Effector memory CD4-positive, alpha-beta T cell (primary cell): ENCODE measurements around the gene IGHMBP2.

ENCODE experiments used
- DNase-seq, 3 donors: peaks; one replicate each; pipeline ENCODE4 v3.0.0-alpha.2; 2020
- H3K27ac ChIP-seq: 2 replicates; pipeline ENCODE4 v1.7.0; 2013; ENCODE audit warnings: mild to moderate bottlenecking, low read length, moderate library complexity; ENCODE audit not compliant: insufficient read depth, poor library complexity, severe bottlenecking
- H3K27me3 ChIP-seq: replicated peaks from 2 replicates; pipeline ENCODE4 v1.7.0; 2013; ENCODE audit warnings: mild to moderate bottlenecking, low read length; ENCODE audit not compliant: insufficient read depth, control insufficient read depth, poor library complexity, severe bottlenecking
- H3K36me3 ChIP-seq: 2 replicates; pipeline ENCODE4 v1.7.0; 2013; ENCODE audit warnings: mild to moderate bottlenecking, low read length, moderate library complexity; ENCODE audit not compliant: control insufficient read depth, insufficient read depth
- H3K4me1 ChIP-seq: 2 replicates; pipeline ENCODE4 v1.7.0; 2013; ENCODE audit warnings: low read length, mild to moderate bottlenecking; ENCODE audit not compliant: control insufficient read depth, insufficient read depth, poor library complexity, severe bottlenecking
- H3K4me3 ChIP-seq: 2 replicates; pipeline ENCODE4 v1.7.0; 2013; ENCODE audit warnings: low read length, low read depth, mild to moderate bottlenecking; ENCODE audit not compliant: insufficient read depth, poor library complexity, severe bottlenecking
- H3K9me3 ChIP-seq: 2 replicates; pipeline ENCODE4 v1.7.0; 2013; ENCODE audit warnings: mild to moderate bottlenecking, low read length, moderate library complexity; ENCODE audit not compliant: control insufficient read depth

The IGHMBP2 gene

DNA sequence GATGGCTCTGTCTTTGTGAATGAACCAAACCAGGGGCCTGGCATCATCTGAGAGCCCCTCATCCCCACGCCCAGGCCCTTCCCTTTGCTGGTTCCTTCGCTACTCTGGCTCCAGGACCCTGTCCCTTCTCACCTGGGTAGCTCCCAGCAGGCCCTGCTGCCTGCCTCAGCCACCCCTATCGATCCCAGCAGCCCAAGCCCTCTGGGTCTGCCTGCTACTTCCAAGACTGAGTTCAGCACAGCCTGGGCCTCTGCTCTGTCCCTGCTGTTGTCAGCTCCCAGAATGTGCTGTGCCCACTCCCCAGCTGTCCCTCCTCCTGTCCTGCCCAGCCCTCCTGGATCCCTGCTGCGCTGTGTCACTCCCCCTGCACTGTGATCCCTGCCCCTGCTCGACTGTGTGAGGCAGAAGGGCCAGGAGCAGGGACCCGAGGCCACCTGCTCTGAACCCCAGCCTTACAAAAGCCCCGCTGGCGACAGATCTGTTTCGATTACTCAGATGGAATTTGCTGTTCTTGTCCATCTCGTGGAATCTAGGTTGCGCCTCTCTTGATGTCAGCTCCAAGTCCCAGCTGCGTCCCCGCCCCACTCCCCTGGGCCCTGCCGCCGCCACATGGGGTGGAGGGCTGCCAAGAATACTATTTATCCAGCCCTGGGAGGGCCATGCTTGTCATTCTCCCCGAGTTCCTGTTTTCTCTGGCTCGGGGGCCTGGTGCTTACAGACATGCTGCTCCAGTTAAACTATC lies 13.0 kb upstream of the IGHMBP2 start:
- Histone ChIP-seq H3K27me3 (no peaks in the 10 kb centered on the region), H3K4me3 (no peak overlapping the region), H3K36me3 (peaks cover 42% of the 10 kb centered on the region), H3K9me3 (no peaks in the 10 kb centered on the region), H3K4me1 (no peaks in the 10 kb centered on the region), H3K27ac (no peak overlapping the region)
- DNase-seq = no peak

DNA sequence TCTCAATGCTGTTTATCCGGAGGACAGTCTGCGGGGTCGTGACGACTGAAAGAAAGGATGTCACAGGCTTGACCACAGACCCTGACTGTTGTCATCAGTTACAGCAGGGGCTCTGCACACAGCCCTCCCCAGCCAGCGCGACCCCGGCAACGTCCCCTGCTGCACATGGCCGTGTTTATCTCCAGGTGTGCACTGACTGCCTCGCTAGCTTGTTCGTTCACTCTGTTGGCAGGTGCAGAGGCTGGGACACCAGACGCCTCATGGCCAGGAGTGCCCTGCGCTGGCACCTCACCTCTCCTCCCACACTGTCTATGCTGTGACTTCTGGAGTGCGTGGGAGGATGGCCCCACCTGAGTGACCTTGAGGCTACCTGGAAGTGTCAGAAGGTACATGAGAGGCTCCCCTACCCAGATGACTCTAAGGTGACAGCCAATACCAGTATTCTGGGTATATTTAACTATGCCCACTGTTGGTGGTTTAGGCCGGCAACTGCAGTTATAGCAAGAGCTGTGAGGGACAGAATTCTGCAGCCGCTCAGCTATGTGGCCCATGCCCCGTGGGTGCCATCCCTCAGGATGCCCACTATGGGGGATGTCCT lies 12.2 kb upstream of the IGHMBP2 start:
- Histone ChIP-seq H3K9me3 (no peaks in the 10 kb centered on the region), H3K36me3 (peaks cover 50% of the 10 kb centered on the region), H3K4me3 (no peak overlapping the region)

DNA sequence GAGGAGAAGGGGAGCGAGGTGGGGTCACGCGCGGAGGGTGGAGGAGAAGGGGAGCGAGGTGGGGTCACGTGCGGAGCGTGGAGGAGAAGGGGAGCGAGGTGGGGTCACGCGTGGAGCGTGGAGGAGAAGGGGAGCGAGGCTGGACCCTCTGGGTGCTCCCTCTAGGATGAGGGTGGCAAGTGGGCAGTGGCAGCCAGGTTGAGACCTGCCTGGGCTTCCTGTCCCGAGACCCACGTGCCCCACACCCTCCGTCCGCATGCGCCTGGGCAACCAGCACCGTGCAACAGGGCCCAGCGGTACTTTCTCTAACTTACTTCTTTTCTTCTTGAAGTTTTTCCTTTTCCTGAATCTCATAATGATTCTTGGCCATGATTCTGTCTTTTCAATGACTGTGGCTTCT lies 11.1 kb upstream of the IGHMBP2 start:
- no peaks in the 10 kb centered on the region for H3K4me1 ChIP-seq
- DNase-seq = no peak
- H3K36me3 ChIP-seq = peaks cover 61% of the 10 kb centered on the region
- no peaks in the 10 kb centered on the region for H3K9me3 ChIP-seq
- H3K27ac ChIP-seq = no peak overlapping the region
- no peaks in the 10 kb centered on the region for H3K27me3 ChIP-seq
- no peak overlapping the region for H3K4me3 ChIP-seq

More for the DNA sequence above, 12.2 kb upstream of the IGHMBP2 start:
- Histone ChIP-seq H3K27ac (no peak overlapping the region), H3K4me1 (no peaks in the 10 kb centered on the region), H3K27me3 (no peaks in the 10 kb centered on the region)
- DNase-seq = no peak

- peaks cover 68% of the 10 kb centered on the region for H3K36me3 ChIP-seq
- H3K27me3 ChIP-seq = no peaks in the 10 kb centered on the region
- DNase-seq = no peak
- no peaks in the 10 kb centered on the region for H3K4me1 ChIP-seq
- no peak overlapping the region for H3K27ac ChIP-seq
- no peak overlapping the region for H3K4me3 ChIP-seq
- no peaks in the 10 kb centered on the region for H3K9me3 ChIP-seq
Measured at GRCh38 chr11:68893282-68893681, 10.4 kb upstream of the IGHMBP2 start.

GRCh38 chr11:68896171-68896959 lies 7.3 kb upstream of the IGHMBP2 start:
- H3K36me3 ChIP-seq = peaks cover 74% of the 10 kb centered on the region
- no peaks in the 10 kb centered on the region for H3K27me3 ChIP-seq
- H3K4me1 ChIP-seq = no peaks in the 10 kb centered on the region
- no peaks in the 10 kb centered on the region for H3K9me3 ChIP-seq
- H3K27ac ChIP-seq = no peak overlapping the region
- DNase-seq = no peak
- no peak overlapping the region for H3K4me3 ChIP-seq

- Histone ChIP-seq H3K4me1 (no peaks in the 10 kb centered on the region), H3K36me3 (peaks cover 67% of the 10 kb centered on the region), H3K27ac (no peak overlapping the region), H3K4me3 (no peak overlapping the region), H3K9me3 (no peaks in the 10 kb centered on the region), H3K27me3 (no peaks in the 10 kb centered on the region)
- DNase-seq = no peak
Measured at GRCh38 chr11:68897441-68897840, 6.2 kb upstream of the IGHMBP2 start.

DNA sequence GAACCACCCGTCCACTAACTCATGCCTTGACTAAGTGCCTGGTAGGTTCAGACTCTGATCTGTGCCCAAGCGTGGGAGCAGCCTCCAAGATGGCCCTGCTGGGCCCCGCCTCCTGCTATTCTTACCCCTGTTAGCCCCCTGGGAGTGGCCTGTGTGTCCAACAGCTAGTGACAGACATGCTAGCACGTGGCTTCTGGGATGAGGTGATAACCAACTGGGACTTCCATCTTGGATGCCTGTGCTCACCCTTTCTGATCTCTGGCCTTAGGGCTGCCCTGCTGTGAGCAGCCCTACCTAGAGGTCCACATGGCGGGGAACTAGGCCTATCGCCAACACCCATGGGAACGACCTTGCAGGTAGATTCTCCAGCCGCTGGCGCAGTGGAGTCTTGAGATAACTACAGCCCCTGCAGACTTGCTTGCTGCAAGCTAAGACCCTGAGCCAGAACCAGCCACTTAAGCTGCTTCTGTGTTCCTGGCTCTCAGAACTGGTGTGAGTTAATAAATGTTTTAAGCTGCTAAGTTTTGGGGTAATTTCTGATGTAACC lies 2.8 kb upstream of the IGHMBP2 start:
- H3K27ac ChIP-seq = no peak overlapping the region
- no peaks in the 10 kb centered on the region for H3K9me3 ChIP-seq
- no peak overlapping the region for H3K4me3 ChIP-seq
- H3K27me3 ChIP-seq = no peaks in the 10 kb centered on the region
- peaks cover 40% of the 10 kb centered on the region for H3K36me3 ChIP-seq
- H3K4me1 ChIP-seq = peaks cover 9% of the 10 kb centered on the region
- no peak for DNase-seq

- Histone ChIP-seq H3K4me3 (peak overlapping the region; percentile 100), H3K36me3 (peaks cover 26% of the 10 kb centered on the region), H3K4me1 (peaks cover 9% of the 10 kb centered on the region), H3K27ac (peak overlapping the region; percentile 71), H3K27me3 (no peaks in the 10 kb centered on the region), H3K9me3 (no peaks in the 10 kb centered on the region)
- peak in 2 of 3 donors; percentile 2 to 12 for DNase-seq
Measured at GRCh38 chr11:68904248-68904847, 657 bp downstream of the IGHMBP2 start.

- no peak overlapping the region for H3K27ac ChIP-seq
Measured at GRCh38 chr11:68905421-68906360, 2.0 kb downstream of the IGHMBP2 start.

More at GRCh38 chr11:68905421-68906360, 2.0 kb downstream of the IGHMBP2 start:
- no peaks in the 10 kb centered on the region for H3K9me3 ChIP-seq
- DNase-seq = no peak
- H3K4me3 ChIP-seq = no peak overlapping the region
- no peaks in the 10 kb centered on the region for H3K27me3 ChIP-seq
- H3K4me1 ChIP-seq = peaks cover 9% of the 10 kb centered on the region
- peaks cover 27% of the 10 kb centered on the region for H3K36me3 ChIP-seq
